ENCODE data around the gene HCN4.

The HCN4 gene

GRCh38 chr15:73355612-73356265 lies 13.0 kb downstream of the HCN4 start:
- Histone ChIP-seq H3K9me3 (no peaks in the 10 kb centered on the region), H3K27me3 (peaks cover 32% of the 10 kb centered on the region), H3K4me1 (no peaks in the 10 kb centered on the region), H3K4me3 (ENCODE audit: low read depth, low read length) (no peak overlapping the region), H3K36me3 (no peaks in the 10 kb centered on the region)
- no peak for DNase-seq
- TF ChIP-seq CTCF (IDR thresholded peaks at IDR 0.05; ENCODE audit: low read depth, low read length) = no peak

GRCh38 chr15:73354241-73354640 lies 14.5 kb downstream of the HCN4 start:
- Histone ChIP-seq H3K27me3 (peaks cover 31% of the 10 kb centered on the region), H3K4me3 (ENCODE audit: low read depth, low read length) (no peak overlapping the region), H3K36me3 (no peaks in the 10 kb centered on the region), H3K4me1 (no peaks in the 10 kb centered on the region), H3K9me3 (no peaks in the 10 kb centered on the region)
- TF ChIP-seq CTCF (IDR thresholded peaks at IDR 0.05; ENCODE audit: low read depth, low read length) = no peak
- no peak for DNase-seq

- no peaks in the 10 kb centered on the region for H3K9me3 ChIP-seq
- no peak for DNase-seq
- no peaks in the 10 kb centered on the region for H3K4me1 ChIP-seq
- no peaks in the 10 kb centered on the region for H3K36me3 ChIP-seq
- H3K27me3 ChIP-seq = peaks cover 31% of the 10 kb centered on the region
- TF ChIP-seq CTCF (IDR thresholded peaks at IDR 0.05; ENCODE audit: low read depth, low read length) = no peak
- no peak overlapping the region for H3K4me3 ChIP-seq (ENCODE audit: low read depth, low read length)
These were observed 15.0 kb downstream of the HCN4 start for GRCh38 chr15:73353734-73354133.

GRCh38 chr15:73352082-73352481 lies 16.7 kb downstream of the HCN4 start:
- no peak for DNase-seq
- Histone ChIP-seq H3K4me3 (ENCODE audit: low read depth, low read length) (no peak overlapping the region), H3K9me3 (no peaks in the 10 kb centered on the region), H3K4me1 (no peaks in the 10 kb centered on the region), H3K36me3 (no peaks in the 10 kb centered on the region), H3K27me3 (peaks cover 31% of the 10 kb centered on the region)
- no peak for TF ChIP-seq CTCF (IDR thresholded peaks at IDR 0.05; ENCODE audit: low read depth, low read length)

- H3K9me3 ChIP-seq = no peaks in the 10 kb centered on the region
These were observed 19.6 kb downstream of the HCN4 start for GRCh38 chr15:73349191-73349590.

More at GRCh38 chr15:73349191-73349590, 19.6 kb downstream of the HCN4 start:
- TF ChIP-seq CTCF (IDR thresholded peaks at IDR 0.05; ENCODE audit: low read depth, low read length) = no peak
- peaks cover 31% of the 10 kb centered on the region for H3K27me3 ChIP-seq
- no peaks in the 10 kb centered on the region for H3K36me3 ChIP-seq
- no peaks in the 10 kb centered on the region for H3K4me1 ChIP-seq
- no peak overlapping the region for H3K4me3 ChIP-seq (ENCODE audit: low read depth, low read length)
- DNase-seq = no peak
